ENCODE data around the gene EML6.

Gene EML6

GRCh38 chr2:54685263-54685775 lies 38.1 kb upstream of the EML6 start:
- Histone ChIP-seq H3K9me2 (replicated peaks; ENCODE audit: low read depth, low read length) (no peaks in the 10 kb centered on the region), H3K4me2 (ENCODE audit: low read depth, low read length, poor library complexity, severe bottlenecking) (no peak overlapping the region), H3K27me3 (ENCODE audit: insufficient read depth, low read length, poor library complexity, severe bottlenecking) (no peaks in the 10 kb centered on the region), H3K9me3 (ENCODE audit: insufficient read depth, low read depth, low read length) (no peaks in the 10 kb centered on the region), H4K20me1 (ENCODE audit: insufficient read depth, low read length, poor library complexity, severe bottlenecking) (no peaks in the 10 kb centered on the region), H3K9ac (ENCODE audit: low read depth, low read length, poor library complexity, severe bottlenecking) (no peak overlapping the region), H3K36me3 (ENCODE audit: insufficient read depth, low read length) (no peaks in the 10 kb centered on the region), H2AFZ (ENCODE audit: low read length) (no peak overlapping the region), H3K79me2 (ENCODE audit: insufficient read depth, low read length) (no peaks in the 10 kb centered on the region), H3K4me1 (ENCODE audit: insufficient read depth, low read length, poor library complexity, severe bottlenecking) (peaks cover 12% of the 10 kb centered on the region), H3K4me3 (ENCODE audit: low read length, poor library complexity, severe bottlenecking) (no peak overlapping the region), H3F3A (ENCODE audit: low read depth) (no peaks in the 10 kb centered on the region)
- TF ChIP-seq EZH2phosphoT487 (IDR thresholded peaks at IDR 0.05; ENCODE audit: borderline replicate concordance) (no peak), CTCF (conservative IDR thresholded peaks at IDR 0.05; ENCODE audit: low read length) (no peak)

GRCh38 chr2:54687595-54688152 lies 35.8 kb upstream of the EML6 start:
- Histone ChIP-seq H3K79me2 (ENCODE audit: insufficient read depth, low read length) (no peaks in the 10 kb centered on the region), H2AFZ (ENCODE audit: low read length) (no peak overlapping the region), H3K4me1 (ENCODE audit: insufficient read depth, low read length, poor library complexity, severe bottlenecking) (peaks cover 7% of the 10 kb centered on the region), H3K36me3 (ENCODE audit: insufficient read depth, low read length) (no peaks in the 10 kb centered on the region), H4K20me1 (ENCODE audit: insufficient read depth, low read length, poor library complexity, severe bottlenecking) (no peaks in the 10 kb centered on the region), H3K27me3 (ENCODE audit: insufficient read depth, low read length, poor library complexity, severe bottlenecking) (no peaks in the 10 kb centered on the region), H3K4me2 (ENCODE audit: low read depth, low read length, poor library complexity, severe bottlenecking) (no peak overlapping the region), H3K9me2 (replicated peaks; ENCODE audit: low read depth, low read length) (no peaks in the 10 kb centered on the region), H3K9ac (ENCODE audit: low read depth, low read length, poor library complexity, severe bottlenecking) (no peak overlapping the region), H3K9me3 (ENCODE audit: insufficient read depth, low read depth, low read length) (no peaks in the 10 kb centered on the region), H3F3A (ENCODE audit: low read depth) (no peaks in the 10 kb centered on the region), H3K4me3 (ENCODE audit: low read length, poor library complexity, severe bottlenecking) (no peak overlapping the region)
- TF ChIP-seq EZH2phosphoT487 (IDR thresholded peaks at IDR 0.05; ENCODE audit: borderline replicate concordance) (no peak), CTCF (conservative IDR thresholded peaks at IDR 0.05; ENCODE audit: low read length) (no peak)

- H4K20me1 ChIP-seq (ENCODE audit: insufficient read depth, low read length, poor library complexity, severe bottlenecking), result no peaks in the 10 kb centered on the region
- H3K9me2 ChIP-seq (replicated peaks; ENCODE audit: low read depth, low read length), result no peaks in the 10 kb centered on the region
- no peak overlapping the region for H3K4me2 ChIP-seq (ENCODE audit: low read depth, low read length, poor library complexity, severe bottlenecking)
- no peak overlapping the region for H2AFZ ChIP-seq (ENCODE audit: low read length)
- no peak overlapping the region for H3K9ac ChIP-seq (ENCODE audit: low read depth, low read length, poor library complexity, severe bottlenecking)
- H3K79me2 ChIP-seq (ENCODE audit: insufficient read depth, low read length), result no peaks in the 10 kb centered on the region
- TF ChIP-seq EZH2phosphoT487 (IDR thresholded peaks at IDR 0.05; ENCODE audit: borderline replicate concordance), result no peak
- TF ChIP-seq CTCF (conservative IDR thresholded peaks at IDR 0.05; ENCODE audit: low read length), result no peak
- H3K4me1 ChIP-seq (ENCODE audit: insufficient read depth, low read length, poor library complexity, severe bottlenecking), result peaks cover 7% of the 10 kb centered on the region
- no peak overlapping the region for H3K4me3 ChIP-seq (ENCODE audit: low read length, poor library complexity, severe bottlenecking)
- H3K36me3 ChIP-seq (ENCODE audit: insufficient read depth, low read length), result no peaks in the 10 kb centered on the region
- H3K27me3 ChIP-seq (ENCODE audit: insufficient read depth, low read length, poor library complexity, severe bottlenecking), result no peaks in the 10 kb centered on the region
- no peaks in the 10 kb centered on the region for H3K9me3 ChIP-seq (ENCODE audit: insufficient read depth, low read depth, low read length)
- H3F3A ChIP-seq (ENCODE audit: low read depth), result no peaks in the 10 kb centered on the region
Measured at GRCh38 chr2:54691445-54692135, 31.9 kb upstream of the EML6 start.
